WERI-Rb-1 (cell line): ENCODE results near the gene CEP70.

Experiments used
- DNase-seq: peaks from one replicate; pipeline ENCODE4 v3.0.0-alpha.2; 2020
- H3K27ac ChIP-seq: fragments of 250-450 bp; sonication (Bioruptor Pico); 2 replicates; pipeline ENCODE4 v1.5.1; 2020; ENCODE audit warnings: mild to moderate bottlenecking, moderate library complexity
- H3K27me3 ChIP-seq: fragments of 250-450 bp; sonication (Bioruptor Pico); 2 replicates; pipeline ENCODE4 v1.5.1; 2021; ENCODE audit warnings: mild to moderate bottlenecking, low read depth, moderate library complexity; ENCODE audit not compliant: insufficient read depth, severe bottlenecking
- H3K36me3 ChIP-seq: fragments of 250-450 bp; sonication (Bioruptor Pico); 2 replicates; pipeline ENCODE4 v1.5.1; 2020; ENCODE audit warnings: mild to moderate bottlenecking, moderate library complexity
- H3K4me3 ChIP-seq: 2 replicates; pipeline ENCODE4 v1.5.1; 2011; ENCODE audit warnings: low read depth, mild to moderate bottlenecking, control low read depth, low read length
- H3K9me3 ChIP-seq: fragments of 250-450 bp; sonication (Bioruptor Pico); 2 replicates; pipeline ENCODE4 v1.5.1; 2021; ENCODE audit warnings: mild to moderate bottlenecking, moderate library complexity; ENCODE audit not compliant: severe bottlenecking
- TF ChIP-seq, protein P1 (sequence below): IDR thresholded peaks from 2 replicates; pipeline ENCODE4 v1.5.1; 2011; ENCODE audit warnings: low read depth, mild to moderate bottlenecking, control low read depth, inconsistent platforms, low read length

The CEP70 gene

GRCh38 chr3:138467931-138468330 lies 126.1 kb downstream of the CEP70 start:
- DNase-seq = no peak

GRCh38 chr3:138465925-138466324 lies 128.1 kb downstream of the CEP70 start:
- Histone ChIP-seq H3K27ac (no peak overlapping the region), H3K4me3 (no peak overlapping the region), H3K36me3 (no peaks in the 10 kb centered on the region), H3K27me3 (no peaks in the 10 kb centered on the region), H3K9me3 (no peaks in the 10 kb centered on the region)
- no peak for DNase-seq
- TF ChIP-seq, protein P1, sequence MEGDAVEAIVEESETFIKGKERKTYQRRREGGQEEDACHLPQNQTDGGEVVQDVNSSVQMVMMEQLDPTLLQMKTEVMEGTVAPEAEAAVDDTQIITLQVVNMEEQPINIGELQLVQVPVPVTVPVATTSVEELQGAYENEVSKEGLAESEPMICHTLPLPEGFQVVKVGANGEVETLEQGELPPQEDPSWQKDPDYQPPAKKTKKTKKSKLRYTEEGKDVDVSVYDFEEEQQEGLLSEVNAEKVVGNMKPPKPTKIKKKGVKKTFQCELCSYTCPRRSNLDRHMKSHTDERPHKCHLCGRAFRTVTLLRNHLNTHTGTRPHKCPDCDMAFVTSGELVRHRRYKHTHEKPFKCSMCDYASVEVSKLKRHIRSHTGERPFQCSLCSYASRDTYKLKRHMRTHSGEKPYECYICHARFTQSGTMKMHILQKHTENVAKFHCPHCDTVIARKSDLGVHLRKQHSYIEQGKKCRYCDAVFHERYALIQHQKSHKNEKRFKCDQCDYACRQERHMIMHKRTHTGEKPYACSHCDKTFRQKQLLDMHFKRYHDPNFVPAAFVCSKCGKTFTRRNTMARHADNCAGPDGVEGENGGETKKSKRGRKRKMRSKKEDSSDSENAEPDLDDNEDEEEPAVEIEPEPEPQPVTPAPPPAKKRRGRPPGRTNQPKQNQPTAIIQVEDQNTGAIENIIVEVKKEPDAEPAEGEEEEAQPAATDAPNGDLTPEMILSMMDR = no peak

More at GRCh38 chr3:138467931-138468330, 126.1 kb downstream of the CEP70 start:
- H3K36me3 ChIP-seq = no peaks in the 10 kb centered on the region
- no peaks in the 10 kb centered on the region for H3K9me3 ChIP-seq
- H3K27me3 ChIP-seq = no peaks in the 10 kb centered on the region
- TF ChIP-seq, protein P1 = no peak
- no peak overlapping the region for H3K4me3 ChIP-seq
- no peak overlapping the region for H3K27ac ChIP-seq

DNA sequence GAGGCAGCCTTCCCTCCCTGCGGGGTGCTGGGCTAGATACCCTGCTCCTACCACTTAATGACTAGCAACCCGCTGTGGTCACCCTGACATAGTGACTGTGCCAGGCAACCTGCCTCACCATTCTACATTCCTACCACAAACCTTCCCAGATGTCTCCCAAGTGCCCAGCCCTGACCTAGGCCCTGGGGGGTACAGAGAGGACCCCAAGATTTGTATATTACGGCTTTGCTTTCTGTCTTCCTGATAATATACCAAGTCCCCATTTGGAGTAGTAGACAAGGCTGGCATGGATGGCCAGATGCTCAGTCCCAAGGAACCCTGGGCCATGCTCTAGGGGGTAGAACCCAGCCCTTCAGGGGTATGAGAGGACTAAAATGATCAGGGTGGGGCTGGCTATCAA lies 128.6 kb downstream of the CEP70 start:
- TF ChIP-seq, protein P1 = no peak
- no peaks in the 10 kb centered on the region for H3K9me3 ChIP-seq
- H3K4me3 ChIP-seq = no peak overlapping the region
- no peak for DNase-seq
- no peaks in the 10 kb centered on the region for H3K36me3 ChIP-seq
- H3K27me3 ChIP-seq = no peaks in the 10 kb centered on the region
- no peak overlapping the region for H3K27ac ChIP-seq

- no peak for DNase-seq
- Histone ChIP-seq H3K36me3 (no peaks in the 10 kb centered on the region), H3K9me3 (no peaks in the 10 kb centered on the region), H3K27me3 (no peaks in the 10 kb centered on the region), H3K4me3 (no peak overlapping the region), H3K27ac (no peak overlapping the region)
- TF ChIP-seq, protein P1 = no peak
These were observed 129.6 kb downstream of the CEP70 start for GRCh38 chr3:138464491-138464860.

GRCh38 chr3:138463724-138464490 lies 130.2 kb downstream of the CEP70 start:
- H3K36me3 ChIP-seq = no peaks in the 10 kb centered on the region
- no peak for DNase-seq
- no peak overlapping the region for H3K27ac ChIP-seq
- TF ChIP-seq, protein P1 = no peak
- no peaks in the 10 kb centered on the region for H3K9me3 ChIP-seq
- no peaks in the 10 kb centered on the region for H3K27me3 ChIP-seq
- H3K4me3 ChIP-seq = no peak overlapping the region

GRCh38 chr3:138461896-138462295 lies 132.2 kb downstream of the CEP70 start:
- no peaks in the 10 kb centered on the region for H3K36me3 ChIP-seq
- no peaks in the 10 kb centered on the region for H3K9me3 ChIP-seq
- TF ChIP-seq, protein P1 = no peak
- H3K4me3 ChIP-seq = no peak overlapping the region
- no peak for DNase-seq
- no peak overlapping the region for H3K27ac ChIP-seq
- H3K27me3 ChIP-seq = no peaks in the 10 kb centered on the region
